HG03520 (cell line): ENCODE measurements around the gene SPATA31D4.

Experiments
- ATAC-seq: cut with Tn5 transposase; IDR thresholded peaks from one replicate; pipeline ENCODE4 v1.9.1; 2021; ENCODE audit warnings: mild to moderate bottlenecking, moderate library complexity; ENCODE audit not compliant: unreplicated experiment

Gene SPATA31D4

DNA sequence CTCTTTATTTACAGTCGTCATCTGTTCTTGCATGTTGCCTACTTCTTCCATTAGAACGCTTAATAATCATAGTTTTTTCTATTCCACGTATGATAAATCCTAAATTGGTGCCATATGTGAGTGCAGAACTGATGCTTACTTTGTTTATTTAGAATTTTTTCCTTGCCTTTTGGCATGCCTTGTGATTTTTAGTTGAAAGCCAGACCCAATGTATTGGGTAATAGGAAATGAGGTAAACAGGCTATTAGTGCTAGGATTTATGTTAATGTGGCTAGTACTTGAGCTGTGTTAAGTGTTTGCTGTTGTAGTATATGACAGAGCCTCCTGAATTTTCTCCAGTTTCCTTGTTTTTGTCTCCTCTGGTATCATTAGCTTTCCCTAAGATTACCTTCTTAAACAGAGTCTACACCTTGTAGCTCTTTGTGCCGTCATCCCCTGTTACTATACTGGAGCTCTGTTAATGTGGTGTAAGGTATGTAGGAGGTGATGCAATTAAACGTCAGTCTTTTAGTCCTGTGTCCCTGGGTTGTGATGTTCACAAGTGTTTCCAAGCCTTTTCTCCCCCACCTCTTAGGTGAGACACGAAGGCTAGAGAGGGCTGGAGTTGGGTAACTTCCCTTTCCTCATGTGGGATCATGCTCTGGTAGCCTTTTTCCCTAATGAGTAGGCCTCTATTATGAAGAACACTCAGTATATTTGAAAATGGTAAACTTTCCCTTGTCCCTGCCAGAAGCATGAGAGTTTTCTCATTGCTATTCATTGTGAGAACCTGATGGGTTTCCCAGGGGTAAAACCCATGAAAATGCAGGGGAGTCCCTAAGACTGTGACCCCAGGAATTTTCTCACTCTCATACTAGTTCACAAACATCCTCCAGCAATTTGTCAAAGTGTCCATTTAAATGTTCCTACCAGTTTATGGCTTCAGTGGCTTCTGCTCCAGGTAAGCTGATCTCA is 36.3 kb downstream of the SPATA31D4 start:
- ATAC-seq: no peak

DNA sequence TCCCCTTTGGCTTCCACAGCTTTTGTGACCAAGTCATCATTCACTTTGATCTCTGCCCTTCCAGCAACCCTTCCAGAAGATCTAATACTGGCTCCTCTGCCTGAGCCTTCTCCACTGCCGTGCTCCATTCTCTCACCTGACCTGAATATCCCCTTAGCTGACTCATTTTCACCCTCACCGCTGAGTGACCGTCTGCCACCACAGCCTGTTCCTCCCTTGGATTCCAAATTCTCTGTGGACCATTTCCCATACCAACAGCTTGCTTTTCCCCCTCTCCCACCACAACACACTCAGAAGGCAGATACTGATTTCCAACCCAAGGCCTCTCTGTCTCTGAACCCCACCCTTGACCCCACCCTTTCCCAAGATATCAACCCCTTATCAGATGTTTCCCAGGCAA is 39.8 kb downstream of the SPATA31D4 start:
- ATAC-seq: no peak

DNA sequence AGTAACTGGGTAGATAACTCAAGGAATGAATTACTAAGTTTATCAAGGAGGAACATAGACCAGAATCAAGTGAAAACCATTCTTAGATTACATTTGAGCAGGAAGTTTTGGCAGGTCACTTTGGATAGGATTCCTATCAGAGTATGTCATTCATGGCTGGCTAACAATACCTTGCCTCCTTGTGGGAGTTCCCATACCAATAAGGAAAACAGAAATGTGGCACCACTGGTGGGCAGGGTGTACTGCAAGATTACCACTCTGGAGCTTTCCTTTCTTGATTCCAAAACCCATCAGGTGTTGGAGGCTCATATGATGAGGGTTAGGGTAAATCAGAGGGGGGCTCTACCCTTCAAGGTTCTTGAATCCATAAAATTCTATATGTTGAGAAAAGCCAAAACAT is 41.7 kb downstream of the SPATA31D4 start:
- no peak for ATAC-seq

DNA sequence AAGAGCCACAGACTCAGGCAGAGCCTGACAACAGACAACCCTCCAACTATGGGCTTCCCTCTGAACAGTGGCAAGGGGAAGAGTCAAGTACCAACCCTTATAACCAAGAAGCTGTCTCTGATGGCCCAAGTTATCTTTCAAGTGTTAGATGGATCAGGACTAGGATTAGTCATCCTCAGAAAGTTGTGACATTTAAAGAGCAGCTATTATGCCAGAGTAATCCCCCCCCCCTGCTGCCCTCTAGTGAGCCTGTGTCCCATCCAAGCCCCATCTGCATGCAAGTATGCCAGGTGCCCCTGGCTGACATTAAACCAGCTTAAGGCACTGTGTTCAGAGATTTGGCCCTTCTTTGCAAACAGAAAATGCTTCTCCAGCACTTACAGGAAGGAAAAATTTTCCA is 43.5 kb downstream of the SPATA31D4 start:
- no peak for ATAC-seq

DNA sequence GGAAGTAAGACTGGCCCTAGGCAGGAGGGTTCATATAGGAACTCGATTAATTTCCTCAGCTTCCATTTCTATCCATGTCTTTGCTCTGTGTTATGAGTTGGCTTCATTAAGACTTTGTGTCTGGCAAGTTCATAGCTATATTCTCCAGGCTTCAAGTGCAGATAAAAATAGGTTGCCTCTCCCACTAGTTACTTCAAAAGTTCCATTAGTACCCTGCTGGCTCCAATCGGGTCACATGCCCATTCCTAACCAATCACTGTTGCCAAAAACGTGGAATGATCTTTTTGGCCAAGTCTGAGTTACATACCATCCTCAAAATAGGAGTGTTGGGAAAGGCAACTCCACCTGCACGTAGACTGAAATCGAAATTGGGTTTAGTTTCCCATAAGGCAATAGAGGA is 46.5 kb downstream of the SPATA31D4 start:
- ATAC-seq: no peak

DNA sequence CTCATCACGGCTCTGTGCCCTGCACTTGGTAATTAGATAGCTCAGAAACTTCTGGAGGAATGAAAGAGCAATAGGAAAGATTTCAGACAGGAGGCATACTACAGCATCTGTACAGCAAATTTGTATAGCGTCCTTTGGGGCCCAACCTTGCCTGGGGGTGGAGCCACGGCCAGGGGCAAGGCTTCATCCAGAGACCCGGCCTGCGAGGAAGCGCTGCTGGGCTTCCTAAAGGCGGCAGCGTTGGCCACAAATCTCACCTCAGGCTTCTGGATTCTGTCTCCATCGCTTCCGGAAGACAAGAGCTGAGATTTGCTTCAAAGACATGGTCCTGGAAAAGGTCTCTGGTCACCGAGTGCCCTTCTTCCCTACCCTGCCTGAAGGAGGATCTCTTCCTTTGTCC is 48.1 kb downstream of the SPATA31D4 start:
- ATAC-seq: no peak

DNA sequence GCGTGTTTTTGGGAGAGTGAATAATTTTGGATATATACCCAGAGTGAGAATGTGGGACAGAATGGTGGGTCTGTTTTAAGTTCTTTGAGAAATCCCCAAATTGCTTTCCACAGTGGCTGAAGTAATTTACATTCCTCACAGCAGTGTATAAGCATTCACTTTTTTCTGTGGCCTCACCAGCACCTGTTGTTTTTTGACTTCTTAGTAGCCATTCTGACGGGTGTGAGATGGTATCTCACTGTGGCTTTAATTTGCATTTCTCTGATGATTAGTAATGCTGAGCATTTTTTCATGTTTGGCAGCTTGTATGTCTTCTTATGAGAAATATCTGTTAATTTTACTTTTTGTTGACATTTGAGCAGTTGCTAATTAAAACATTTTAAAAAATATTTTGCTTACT is 51.0 kb downstream of the SPATA31D4 start:
- ATAC-seq: no peak

DNA sequence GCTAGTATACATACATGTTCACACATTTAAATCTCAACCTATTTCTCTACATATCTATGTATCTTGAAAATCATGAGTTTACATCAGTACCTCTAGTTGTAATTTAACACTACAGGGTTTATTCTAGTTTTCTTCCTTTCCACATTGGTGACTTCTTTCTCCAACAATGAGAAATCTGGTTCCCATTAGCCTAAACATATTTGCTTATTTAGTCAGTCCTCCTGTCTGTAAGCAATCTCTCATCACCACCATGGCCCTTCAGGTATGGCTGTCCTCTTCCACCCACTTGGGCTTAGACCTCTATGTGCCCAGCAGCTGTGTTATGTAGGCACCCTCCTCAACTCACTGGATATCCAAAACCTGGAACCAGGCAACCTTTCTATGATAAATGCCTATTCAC is 52.3 kb downstream of the SPATA31D4 start:
- no peak for ATAC-seq

DNA sequence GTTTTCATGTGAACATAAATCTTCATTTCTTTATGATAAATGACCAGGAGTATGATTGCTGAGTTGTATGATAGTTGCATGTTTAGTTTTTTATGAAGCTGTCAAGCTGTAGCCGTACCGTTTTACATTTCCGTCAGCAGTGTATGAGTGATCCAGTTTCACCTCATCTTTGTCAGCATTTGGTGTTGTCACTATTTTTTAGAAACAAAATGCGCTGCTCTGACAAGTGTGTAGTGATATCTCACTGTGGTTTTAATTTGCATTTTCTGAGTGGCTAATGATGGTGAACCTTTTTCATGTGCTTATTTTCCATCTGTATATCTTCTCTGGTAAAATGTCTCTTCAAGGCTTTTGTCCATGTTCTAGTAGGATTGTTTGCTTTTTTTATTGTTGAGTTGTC is 53.7 kb downstream of the SPATA31D4 start:
- ATAC-seq: no peak
